Suprapubic skin (tissue), 4 donors: Measurements from ENCODE around the gene MED8. TPM values are rescaled to one million over a fixed set of nuclear protein-coding genes. Genes with fewer than 3 reads are reported as not detected.
A peak's percentile ranks its signal among the peaks of the same experiment; 100 is the strongest.

ENCODE experiments used
- DNase-seq, 2 donors: peaks; one replicate each; pipeline ENCODE4 v3.0.0-alpha.2; 2019; ENCODE audit warnings: low spot score in 2 of 2
- H3K27ac ChIP-seq: fragments of 200-600 bp; sonication (generic); one replicate; pipeline ENCODE4 v1.5.1; 2019
- H3K27me3 ChIP-seq: fragments of 200-600 bp; sonication (generic); one replicate; pipeline ENCODE4 v1.5.1; 2019
- H3K36me3 ChIP-seq: fragments of 200-600 bp; sonication (generic); one replicate; pipeline ENCODE4 v1.5.1; 2019
- H3K4me1 ChIP-seq: fragments of 200-600 bp; sonication (generic); one replicate; pipeline ENCODE4 v1.5.1; 2019
- H3K4me3 ChIP-seq: fragments of 200-600 bp; sonication (generic); one replicate; pipeline ENCODE4 v1.5.1; 2019; ENCODE audit warnings: mild to moderate bottlenecking
- H3K9me3 ChIP-seq: fragments of 200-600 bp; sonication (generic); one replicate; pipeline ENCODE4 v1.5.1; 2019
- CTCF ChIP-seq, 2 donors: fragments of 200-600 bp in 1 of 2; fragments of 450-650 bp in 1 of 2; sonication (generic) in 1 of 2; IDR thresholded peaks; one replicate each; pipeline ENCODE4 v1.5.1; 2016 to 2019; ENCODE audit warnings: antibody characterized with exemption in 2 of 2, mild to moderate bottlenecking in 1 of 2, moderate library complexity in 1 of 2
- EP300 ChIP-seq: sonication (generic); formaldehyde crosslinking; IDR thresholded peaks from one replicate; pipeline ENCODE4 v1.6.1; 2017; ENCODE audit warnings: antibody characterized with exemption
- POLR2A ChIP-seq, 2 donors: fragments of 450-650 bp; IDR thresholded peaks; one replicate each; pipeline ENCODE4 v1.6.1; 2017; ENCODE audit warnings: antibody characterized with exemption in 2 of 2, mild to moderate bottlenecking in 2 of 2, moderate library complexity in 2 of 2
- POLR2AphosphoS5 ChIP-seq, 3 donors: sonication (generic); formaldehyde crosslinking; IDR thresholded peaks; one replicate each; pipeline ENCODE4 v1.6.1; 2017; ENCODE audit warnings: antibody characterized with exemption in 3 of 3
- WGBS: methylation state at CpG from one replicate; pipeline ENCODE4 v1.1.5; 2018; 5-methylcytosine and 5-hydroxymethylcytosine counted together
- total RNA-seq, 4 donors: library from RNA; depleted of rRNA; stranded (reverse); fragments of >200 nt; gene quantifications; one replicate each; pipeline ENCODE4 v1.1.0, GENCODE V29; 2016

The MED8 gene
- total RNA-seq, 4 donors from 2014 or later = 26.8 to 43.2 (median 40.3) TPM

GRCh38 chr1:43392702-43393101 lies 3.1 kb upstream of the MED8 start:
- WGBS = 82% methylated on average over 3 of the region's 3 CpGs
- H3K36me3 ChIP-seq = peaks cover 7% of the 10 kb centered on the region
- peaks cover 31% of the 10 kb centered on the region for H3K4me1 ChIP-seq
- TF ChIP-seq POLR2AphosphoS5 (IDR thresholded peaks at IDR 0.05) (no peak), CTCF (IDR thresholded peaks at IDR 0.05) (no peak), EP300 (no peak), POLR2A (IDR thresholded peaks at IDR 0.05) (no peak)
- no peak overlapping the region for H3K4me3 ChIP-seq
- DNase-seq = no peak
- no peaks in the 10 kb centered on the region for H3K27me3 ChIP-seq
- no peak overlapping the region for H3K27ac ChIP-seq
- no peaks in the 10 kb centered on the region for H3K9me3 ChIP-seq

GRCh38 chr1:43388613-43389012 lies 987 bp downstream of the MED8 start:
- no peak for DNase-seq
- TF ChIP-seq POLR2AphosphoS5 (IDR thresholded peaks at IDR 0.05) (no peak), EP300 (no peak), POLR2A (IDR thresholded peaks at IDR 0.05) (no peak), CTCF (IDR thresholded peaks at IDR 0.05) (no peak)
- WGBS = 29% methylated on average over 3 of the region's 3 CpGs

GRCh38 chr1:43387976-43388599 lies 1.5 kb downstream of the MED8 start:
- DNase-seq = no peak
- Histone ChIP-seq H3K27ac (peak overlapping the region; percentile 82), H3K27me3 (no peaks in the 10 kb centered on the region), H3K36me3 (peaks cover 39% of the 10 kb centered on the region), H3K4me1 (peaks cover 30% of the 10 kb centered on the region), H3K4me3 (peak overlapping the region; percentile 80), H3K9me3 (no peaks in the 10 kb centered on the region)
- WGBS = 57% methylated on average over 4 of the region's 4 CpGs
- no peak for TF ChIP-seq POLR2AphosphoS5 (IDR thresholded peaks at IDR 0.05)
- no peak for TF ChIP-seq POLR2A (IDR thresholded peaks at IDR 0.05)
- TF ChIP-seq EP300 = no peak
- TF ChIP-seq CTCF (IDR thresholded peaks at IDR 0.05) = no peak

More at GRCh38 chr1:43388613-43389012, 987 bp downstream of the MED8 start:
- Histone ChIP-seq H3K27me3 (no peaks in the 10 kb centered on the region), H3K4me3 (peak overlapping the region; percentile 80), H3K27ac (peak overlapping the region; percentile 82), H3K4me1 (peaks cover 30% of the 10 kb centered on the region), H3K36me3 (peaks cover 34% of the 10 kb centered on the region), H3K9me3 (no peaks in the 10 kb centered on the region)

GRCh38 chr1:43386676-43387075 lies 2.9 kb downstream of the MED8 start:
- Histone ChIP-seq H3K4me1 (peaks cover 31% of the 10 kb centered on the region), H3K4me3 (no peak overlapping the region), H3K36me3 (peaks cover 50% of the 10 kb centered on the region), H3K27me3 (no peaks in the 10 kb centered on the region), H3K27ac (no peak overlapping the region), H3K9me3 (no peaks in the 10 kb centered on the region)
- DNase-seq = no peak
- WGBS = 88% methylated on average over 6 of the region's 6 CpGs
- TF ChIP-seq POLR2A (IDR thresholded peaks at IDR 0.05) (no peak), CTCF (IDR thresholded peaks at IDR 0.05) (no peak), POLR2AphosphoS5 (IDR thresholded peaks at IDR 0.05) (no peak), EP300 (no peak)

GRCh38 chr1:43383449-43383848 lies 6.2 kb downstream of the MED8 start:
- no peak for TF ChIP-seq POLR2A (IDR thresholded peaks at IDR 0.05)
- TF ChIP-seq EP300 = no peak
- TF ChIP-seq CTCF (IDR thresholded peaks at IDR 0.05) = no peak
- TF ChIP-seq POLR2AphosphoS5 (IDR thresholded peaks at IDR 0.05) = no peak
- Histone ChIP-seq H3K9me3 (no peaks in the 10 kb centered on the region), H3K27me3 (no peaks in the 10 kb centered on the region), H3K4me1 (peaks cover 14% of the 10 kb centered on the region), H3K27ac (no peak overlapping the region), H3K36me3 (peaks cover 50% of the 10 kb centered on the region), H3K4me3 (no peak overlapping the region)
- DNase-seq = no peak
- 93% methylated on average over 2 of the region's 2 CpGs for WGBS
